Retinal pigment epithelial cell (primary cell): ENCODE measurements around the gene SV2B.

Experiments used
- DNase-seq: peaks from one replicate; pipeline ENCODE4 v3.0.0-alpha.2; 2010; ENCODE audit warnings: low read depth
- H3K4me3 ChIP-seq: 2 replicates; pipeline ENCODE4 v1.5.1; 2011; ENCODE audit warnings: mild to moderate bottlenecking, low read length, control low read depth, moderate library complexity
- TF ChIP-seq, protein P1 (sequence below): conservative IDR thresholded peaks from 2 replicates; pipeline ENCODE4 v1.5.1; 2011; ENCODE audit warnings: low read depth, low read length, control low read depth, inconsistent platforms

The SV2B gene

GRCh38 chr15:91346259-91346658, 246.2 kb downstream of the SV2B start:
- no peak for DNase-seq
- no peak overlapping the region for H3K4me3 ChIP-seq
- TF ChIP-seq, protein P1, sequence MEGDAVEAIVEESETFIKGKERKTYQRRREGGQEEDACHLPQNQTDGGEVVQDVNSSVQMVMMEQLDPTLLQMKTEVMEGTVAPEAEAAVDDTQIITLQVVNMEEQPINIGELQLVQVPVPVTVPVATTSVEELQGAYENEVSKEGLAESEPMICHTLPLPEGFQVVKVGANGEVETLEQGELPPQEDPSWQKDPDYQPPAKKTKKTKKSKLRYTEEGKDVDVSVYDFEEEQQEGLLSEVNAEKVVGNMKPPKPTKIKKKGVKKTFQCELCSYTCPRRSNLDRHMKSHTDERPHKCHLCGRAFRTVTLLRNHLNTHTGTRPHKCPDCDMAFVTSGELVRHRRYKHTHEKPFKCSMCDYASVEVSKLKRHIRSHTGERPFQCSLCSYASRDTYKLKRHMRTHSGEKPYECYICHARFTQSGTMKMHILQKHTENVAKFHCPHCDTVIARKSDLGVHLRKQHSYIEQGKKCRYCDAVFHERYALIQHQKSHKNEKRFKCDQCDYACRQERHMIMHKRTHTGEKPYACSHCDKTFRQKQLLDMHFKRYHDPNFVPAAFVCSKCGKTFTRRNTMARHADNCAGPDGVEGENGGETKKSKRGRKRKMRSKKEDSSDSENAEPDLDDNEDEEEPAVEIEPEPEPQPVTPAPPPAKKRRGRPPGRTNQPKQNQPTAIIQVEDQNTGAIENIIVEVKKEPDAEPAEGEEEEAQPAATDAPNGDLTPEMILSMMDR = no peak

DNA sequence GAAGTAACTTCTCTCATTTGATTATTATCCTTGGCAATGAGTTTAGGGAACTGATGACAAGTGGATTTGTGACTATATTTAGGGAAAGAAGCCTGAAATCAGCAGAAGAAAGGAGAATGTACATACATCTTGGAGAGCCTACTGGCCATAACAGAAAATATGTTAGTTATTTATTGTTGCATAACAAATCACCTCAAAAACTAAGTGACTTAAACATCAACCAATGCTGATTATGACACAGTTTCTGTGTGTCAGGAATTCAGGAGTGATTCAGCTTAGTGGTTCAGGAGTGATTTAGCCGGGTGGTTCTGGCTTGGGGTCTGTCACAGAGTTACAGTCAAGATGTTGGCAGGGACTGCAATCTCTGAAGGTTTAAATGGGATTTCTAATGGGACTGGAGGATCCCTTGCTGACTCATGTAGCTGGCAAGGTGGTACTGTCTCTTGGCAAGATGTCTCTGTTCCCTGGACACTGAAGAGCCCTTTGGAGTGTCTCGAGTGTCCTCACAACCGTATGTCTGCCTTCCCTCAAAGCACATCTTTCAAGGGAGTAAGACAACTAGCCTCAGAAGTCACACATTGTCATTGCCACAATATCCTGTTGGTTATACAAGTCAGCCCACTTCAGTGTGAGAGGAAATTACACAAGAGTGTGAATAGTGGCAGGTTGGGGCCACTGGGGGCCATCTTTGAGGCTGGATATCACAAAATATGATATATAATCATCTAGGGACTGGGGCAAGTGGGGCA, 248.9 kb downstream of the SV2B start:
- no peak for DNase-seq
- TF ChIP-seq, protein P1 = no peak
- no peak overlapping the region for H3K4me3 ChIP-seq
